Stimulated activated CD4-positive, alpha-beta T cell treated with anti-CD3 and anti-CD28 coated beads, Interleukin-4, amount 100 ng/mL, for 4 hours (primary cell): ENCODE data around the gene SERPINI1.
A peak's percentile ranks its signal among the peaks of the same experiment; 100 is the strongest.

Source experiments
- DNase-seq, 2 experiments: peaks; one replicate each; pipeline ENCODE4 v3.0.0-alpha.2; 2020

SERPINI1 gene

DNA sequence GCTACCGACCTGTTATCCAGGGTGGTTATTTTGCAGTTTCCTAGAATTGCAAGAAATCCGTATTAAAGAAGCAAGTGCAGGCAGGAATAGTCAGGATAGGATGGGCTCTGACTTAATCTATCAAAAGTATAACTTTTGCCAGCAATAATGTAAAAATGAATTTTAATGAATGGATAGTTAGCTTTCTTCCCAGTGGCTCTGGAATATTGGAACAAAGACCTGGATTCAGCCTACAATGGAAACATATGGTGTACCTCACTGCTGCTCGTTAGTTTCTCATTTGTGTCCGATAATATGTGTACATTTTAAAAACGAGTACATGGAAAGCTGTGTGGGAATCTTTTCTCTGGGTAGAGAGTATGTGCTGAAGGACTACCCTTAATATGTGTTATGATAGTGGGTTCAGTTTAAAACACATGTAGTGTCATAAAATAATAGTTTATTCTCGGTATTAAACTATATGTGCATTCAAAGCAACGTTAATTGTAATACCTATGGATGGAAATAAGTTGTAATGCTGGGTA lies 805 bp downstream of the SERPINI1 start:
- DNase-seq = no peak

DNA sequence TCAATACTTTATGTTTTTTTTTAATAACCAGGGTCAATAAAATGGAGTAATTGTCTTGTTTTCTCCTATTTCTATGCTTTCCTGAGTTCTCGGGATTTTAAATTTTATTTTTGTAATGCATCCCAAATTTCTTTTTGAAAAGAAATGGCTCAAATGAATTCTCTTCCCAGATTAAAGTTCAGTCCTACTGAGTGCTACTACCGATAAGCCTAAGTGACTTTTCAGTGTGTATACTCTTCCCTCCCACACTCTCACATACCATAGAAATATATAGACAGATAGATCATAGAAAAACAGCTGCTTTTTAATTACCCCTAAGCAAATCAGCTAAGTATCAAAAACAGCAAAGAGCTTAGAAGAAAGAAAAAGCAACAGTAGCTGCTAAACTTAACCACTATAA lies 1.5 kb downstream of the SERPINI1 start:
- DNase-seq = no peak

DNA sequence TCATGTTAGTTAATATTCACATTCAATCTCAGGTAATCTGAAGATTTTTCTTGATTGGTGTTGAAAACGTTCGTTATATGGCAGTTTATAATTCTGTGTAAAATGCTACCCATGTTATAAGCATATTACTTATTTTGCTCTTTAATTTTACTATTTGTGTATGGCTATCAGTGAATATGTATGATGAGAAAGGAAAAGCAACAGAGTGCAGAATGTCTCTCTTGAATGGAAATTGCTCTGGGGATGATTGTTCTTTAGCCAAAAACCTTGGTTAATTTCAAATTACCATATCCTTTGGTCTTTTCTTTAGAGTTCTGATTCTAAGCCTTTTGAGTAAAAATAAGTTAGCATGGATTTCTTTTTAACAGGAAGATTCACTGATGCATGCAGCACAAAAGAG lies 2.5 kb downstream of the SERPINI1 start:
- DNase-seq = no peak

DNA sequence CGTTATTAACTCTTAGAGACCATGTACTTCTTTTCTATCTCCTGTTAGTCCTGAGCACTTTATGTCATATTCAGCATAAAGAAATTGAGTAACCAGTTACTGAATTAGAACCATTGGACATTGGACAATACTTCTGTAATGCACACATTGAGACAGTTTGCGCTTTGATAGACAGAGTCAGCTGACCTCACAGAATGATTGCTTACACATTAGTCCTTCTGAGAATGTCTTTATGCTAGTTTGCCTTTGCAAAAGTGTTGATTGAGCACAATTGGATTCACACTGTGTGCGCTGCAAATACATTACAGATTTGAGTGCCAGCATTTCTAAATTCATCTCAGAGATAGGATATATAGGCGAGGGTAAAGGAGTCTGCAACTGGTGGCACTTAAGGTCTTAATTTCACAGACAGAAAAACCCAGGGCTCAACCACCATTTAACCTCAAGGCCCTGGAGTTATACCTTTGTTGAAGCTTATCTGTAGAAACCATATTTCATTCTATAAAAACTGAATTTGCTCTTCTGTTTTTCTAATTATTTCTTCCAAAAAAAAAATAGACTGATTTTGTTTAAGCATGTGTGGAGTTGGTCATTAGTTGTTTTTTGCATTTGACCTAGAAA lies 3.8 kb downstream of the SERPINI1 start:
- DNase-seq = no peak

DNA sequence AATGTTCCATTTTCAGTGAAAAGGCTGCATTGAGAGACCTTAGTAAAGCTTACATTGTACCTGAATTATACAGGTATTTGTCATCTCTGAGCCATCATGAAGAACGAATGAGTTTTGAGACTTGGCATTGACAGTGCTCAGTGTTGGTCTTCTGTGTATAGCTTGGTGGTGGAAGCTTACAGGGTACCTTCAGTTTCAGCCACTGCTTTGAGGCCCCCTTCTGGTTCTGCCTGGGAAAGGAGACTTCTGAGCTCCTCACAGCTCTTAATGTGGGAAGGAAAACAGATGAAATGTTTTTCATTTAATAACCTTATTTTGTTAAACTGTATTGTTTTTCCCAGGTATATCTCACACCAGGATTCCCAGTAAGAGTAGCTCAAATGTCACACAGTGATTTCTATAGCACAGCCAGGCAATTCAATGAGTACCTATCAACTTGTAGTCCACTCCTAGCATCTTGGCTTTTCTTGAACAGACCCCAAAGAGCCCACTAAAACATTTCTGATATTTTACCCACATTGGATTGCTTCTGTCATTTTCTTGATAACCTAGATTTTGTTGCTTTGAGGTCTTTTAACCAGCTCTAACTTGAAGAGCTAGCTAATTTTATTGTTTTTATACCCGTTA lies 5.6 kb downstream of the SERPINI1 start:
- peak; percentile 8 to 9 for DNase-seq

DNA sequence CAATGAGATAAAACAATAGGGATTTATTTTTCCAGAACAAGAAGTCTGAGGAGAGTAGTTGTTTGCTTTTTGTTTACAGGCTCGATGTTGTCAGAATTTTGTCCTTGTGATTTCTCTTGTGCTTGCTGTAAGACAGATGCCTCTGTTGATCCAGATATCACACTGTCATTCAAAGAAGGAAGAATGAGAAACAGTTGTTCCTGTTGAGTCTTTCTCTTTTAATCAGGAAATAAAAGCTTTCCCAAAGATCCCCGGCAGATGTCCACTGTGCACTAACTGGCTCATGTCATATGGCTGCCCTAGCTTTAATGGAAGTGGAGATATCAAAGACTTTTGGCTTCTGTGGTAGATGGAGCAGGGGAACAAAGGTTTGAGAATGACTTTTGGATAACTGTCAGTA lies 6.8 kb downstream of the SERPINI1 start:
- no peak for DNase-seq

DNA sequence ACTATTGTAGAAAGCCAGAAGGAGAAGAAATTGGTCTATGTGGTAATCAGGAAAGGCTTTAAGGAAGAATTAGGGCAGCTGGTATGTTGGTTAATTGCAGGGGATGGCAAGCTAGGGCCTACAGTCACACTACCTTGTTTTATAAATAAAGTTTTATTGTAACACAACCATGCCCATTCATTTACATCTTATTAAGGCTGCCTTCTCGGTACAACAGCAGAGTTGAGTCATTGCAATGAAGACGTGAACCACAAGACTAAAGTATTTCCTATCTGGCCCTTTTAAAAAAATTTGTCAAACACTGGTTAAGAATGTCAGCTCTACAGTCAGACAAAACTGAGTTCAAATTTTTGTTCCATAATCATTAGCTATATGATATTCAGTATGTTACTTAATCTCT lies 8.3 kb downstream of the SERPINI1 start:
- DNase-seq = no peak

DNA sequence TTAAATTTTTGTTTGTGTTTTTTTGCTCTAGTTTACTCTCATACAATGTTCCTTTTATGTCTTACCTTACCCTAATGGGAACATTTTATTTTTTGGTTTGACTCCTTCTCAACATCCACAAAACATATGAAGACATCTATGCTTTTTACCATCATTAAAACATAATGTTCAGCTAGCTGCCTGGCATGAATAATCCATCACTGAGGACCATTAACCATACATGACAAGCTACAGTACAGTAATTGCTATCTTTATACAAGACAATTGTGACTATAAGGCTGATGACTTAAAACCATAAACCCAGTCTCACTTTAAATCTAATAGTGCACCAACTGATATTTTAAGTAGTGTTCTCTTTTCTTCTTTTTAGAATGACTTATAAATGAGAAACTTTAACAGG lies 13.7 kb downstream of the SERPINI1 start:
- DNase-seq = no peak

DNA sequence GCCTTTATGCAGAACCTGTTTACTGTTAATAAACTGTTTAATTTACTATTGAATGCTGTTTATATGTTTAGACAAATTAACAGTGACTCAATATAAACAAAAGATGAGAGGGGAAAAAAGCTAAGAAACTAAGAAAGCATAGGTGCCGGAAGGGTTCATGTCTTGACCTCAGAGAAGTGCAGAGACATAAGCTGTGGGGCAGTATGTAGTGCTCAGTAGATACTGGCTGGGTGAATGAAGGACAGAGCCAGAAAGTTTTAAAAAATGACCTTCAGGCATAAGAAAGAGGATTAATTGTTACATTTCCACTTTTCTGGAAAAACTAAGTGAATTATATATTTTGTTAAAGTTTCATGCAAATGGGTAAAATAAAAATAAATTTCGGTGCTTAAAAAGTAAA lies 14.2 kb downstream of the SERPINI1 start:
- no peak for DNase-seq

DNA sequence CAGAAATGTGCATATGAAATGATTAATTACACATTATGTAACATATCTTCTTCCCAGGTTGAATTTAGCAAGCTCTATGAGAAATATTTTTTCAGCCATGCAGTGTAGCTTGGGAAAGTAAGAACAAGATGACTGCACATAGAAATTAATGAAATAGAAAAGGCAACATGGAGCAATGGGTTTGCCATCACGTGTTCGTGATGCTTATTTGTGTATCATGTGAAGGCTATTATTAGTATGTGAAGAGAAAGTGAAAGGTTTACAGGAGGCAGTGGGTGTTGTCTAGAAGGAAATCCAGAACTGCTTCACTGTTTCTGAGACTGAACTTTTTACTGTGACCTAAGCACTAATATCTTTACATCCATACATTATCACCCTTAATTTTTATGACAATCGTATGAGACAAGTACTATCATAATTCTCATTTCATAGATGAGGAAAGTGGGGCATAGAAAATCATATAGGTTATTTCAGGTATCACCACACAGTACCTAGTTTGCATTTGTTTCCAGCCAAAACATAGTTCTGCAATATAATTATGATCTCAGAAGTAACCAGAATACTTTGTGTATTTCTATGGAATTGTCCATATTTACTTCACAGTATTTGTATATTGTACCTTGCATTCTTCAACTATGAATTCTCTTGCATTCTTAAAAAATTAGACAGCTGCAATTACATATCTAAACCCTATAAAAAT lies 14.9 kb downstream of the SERPINI1 start:
- DNase-seq = no peak

DNA sequence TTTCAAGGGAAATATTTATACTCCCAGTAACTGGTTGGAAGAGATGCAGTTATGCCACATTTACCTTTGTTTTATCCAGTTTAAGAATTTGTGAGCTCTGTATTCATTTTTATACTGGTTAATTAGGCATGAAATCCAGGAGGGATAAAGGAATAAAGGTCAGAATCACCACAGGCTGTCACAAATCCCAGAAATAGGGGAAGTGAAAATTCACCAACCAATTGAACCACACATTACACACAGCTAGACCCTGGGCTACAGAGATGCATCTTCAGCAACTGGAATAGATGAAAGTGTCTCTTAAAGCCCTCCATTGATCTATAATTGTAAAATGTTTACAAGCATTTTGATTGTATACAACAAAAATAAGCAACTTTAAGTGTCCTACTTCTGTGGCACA lies 18.5 kb downstream of the SERPINI1 start:
- DNase-seq = no peak

DNA sequence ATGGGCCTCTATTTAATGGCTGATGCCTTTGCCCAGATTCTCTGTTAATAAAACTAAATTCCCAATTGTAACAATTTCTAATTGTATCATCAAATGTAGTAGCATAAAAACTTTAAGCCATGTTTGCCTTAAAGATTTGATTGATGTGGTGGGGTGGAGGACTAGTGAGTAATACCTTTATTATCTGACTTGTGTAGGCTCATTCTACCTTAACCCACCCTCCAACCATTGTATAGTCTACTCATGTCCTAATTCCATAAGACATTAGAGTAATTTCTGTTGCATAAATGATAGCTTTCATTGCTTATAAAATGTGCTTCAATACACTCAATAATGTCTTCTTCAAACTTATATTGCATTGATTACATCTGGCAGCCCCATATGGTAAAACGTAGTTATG lies 25.8 kb downstream of the SERPINI1 start:
- DNase-seq = no peak

DNA sequence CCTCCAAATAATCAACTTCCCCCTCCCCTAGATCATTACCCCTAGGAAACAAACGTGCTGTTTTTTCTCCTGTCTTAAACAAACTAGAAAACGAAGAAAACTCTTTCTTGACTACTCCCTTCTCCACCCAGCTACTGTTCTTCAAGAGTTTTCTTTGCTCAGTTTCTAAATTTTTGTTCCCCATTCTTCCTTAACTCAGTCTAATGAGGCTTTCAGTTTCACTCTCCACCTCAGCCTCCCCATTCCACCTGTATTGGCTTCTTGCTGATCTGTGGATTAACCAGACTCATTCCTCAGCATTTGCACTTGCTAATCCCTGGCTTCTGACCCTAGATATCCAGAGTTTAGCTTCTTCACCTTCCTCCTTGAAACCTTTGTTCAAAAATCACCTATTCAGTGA lies 26.8 kb downstream of the SERPINI1 start:
- DNase-seq = no peak

DNA sequence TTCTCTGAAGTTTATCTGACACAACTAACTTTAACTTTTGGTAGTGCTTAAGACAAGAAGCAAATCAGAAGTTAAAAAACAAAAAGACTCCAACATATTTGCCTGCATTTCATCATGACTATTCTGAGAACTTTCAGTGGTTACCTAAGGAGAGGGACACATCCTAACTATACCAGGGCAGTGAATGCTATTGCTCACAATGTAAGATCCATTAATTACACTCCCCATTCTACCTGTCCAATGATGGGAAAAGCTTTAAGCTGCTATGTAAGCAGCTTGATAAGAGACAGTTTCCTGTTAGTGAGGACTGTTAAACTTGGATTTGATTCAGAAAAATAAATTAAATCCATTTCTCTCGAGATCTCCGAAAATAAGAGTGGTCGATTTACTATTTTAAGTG lies 37.5 kb downstream of the SERPINI1 start:
- no peak for DNase-seq

DNA sequence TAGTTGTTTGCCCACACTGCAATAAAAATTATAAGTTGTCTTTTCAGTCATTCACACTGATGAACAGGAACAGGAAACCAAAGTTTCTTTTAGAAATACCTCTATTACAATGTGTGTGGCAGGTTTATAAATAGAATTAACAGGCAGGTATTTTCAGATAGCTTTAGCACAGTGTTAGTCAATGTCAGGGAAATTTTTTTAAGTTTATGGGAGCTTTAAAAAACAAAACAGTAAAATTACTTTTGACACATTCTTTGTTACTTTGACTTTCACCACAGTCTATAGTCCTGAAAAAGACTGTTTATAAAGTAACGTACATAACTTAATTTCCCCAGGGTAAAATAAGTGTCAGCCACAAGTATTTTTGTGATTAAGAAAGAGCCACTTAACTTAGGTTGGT lies 38.1 kb downstream of the SERPINI1 start:
- no peak for DNase-seq

DNA sequence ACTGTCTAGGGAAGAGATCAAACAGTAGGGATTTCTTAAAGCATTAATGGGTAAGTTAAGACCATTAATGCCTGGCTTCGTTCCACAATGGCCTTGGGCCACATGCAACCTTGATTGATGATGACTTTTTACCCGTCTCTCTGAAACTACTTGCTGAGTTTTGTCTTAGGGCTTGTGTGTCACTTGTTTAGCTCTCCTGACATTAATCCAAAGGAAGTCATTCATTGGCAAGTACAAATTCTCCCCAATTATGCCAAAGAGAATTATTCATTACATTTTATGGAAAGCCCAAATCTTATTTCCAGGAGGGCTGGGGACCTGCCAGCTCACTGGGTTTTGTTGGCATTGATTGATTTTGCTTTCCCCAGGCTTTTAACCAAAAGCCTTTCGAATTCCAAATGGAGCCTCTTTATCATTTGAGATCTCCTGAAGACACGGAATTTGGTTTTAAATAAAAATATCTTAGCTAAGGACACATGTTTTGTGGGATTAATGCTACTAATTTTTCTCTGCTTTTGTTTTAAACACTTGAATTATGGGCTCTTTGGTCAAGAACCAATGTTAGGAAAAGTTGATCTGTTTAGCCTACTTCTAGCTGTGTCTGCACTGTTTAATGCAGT lies 40.7 kb downstream of the SERPINI1 start:
- no peak for DNase-seq

DNA sequence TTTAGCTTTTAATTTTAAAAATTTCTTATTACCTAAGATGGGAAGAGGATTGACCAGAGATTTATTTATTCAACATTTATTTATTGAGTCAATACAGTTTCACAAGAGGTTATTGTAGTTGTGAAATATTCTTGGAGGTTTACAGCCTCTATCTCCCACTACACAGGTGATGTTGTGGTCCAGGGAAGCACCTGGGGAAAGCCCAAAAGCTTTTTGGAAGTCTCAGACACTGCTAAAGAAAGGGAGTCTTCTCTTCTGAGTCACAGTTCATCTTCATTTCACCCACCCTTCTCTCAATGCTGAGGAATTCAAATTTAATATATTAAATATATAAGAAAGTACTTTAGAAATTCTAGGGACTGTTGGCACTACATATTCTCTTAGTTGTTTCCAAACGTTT lies 41.8 kb downstream of the SERPINI1 start:
- DNase-seq = no peak

DNA sequence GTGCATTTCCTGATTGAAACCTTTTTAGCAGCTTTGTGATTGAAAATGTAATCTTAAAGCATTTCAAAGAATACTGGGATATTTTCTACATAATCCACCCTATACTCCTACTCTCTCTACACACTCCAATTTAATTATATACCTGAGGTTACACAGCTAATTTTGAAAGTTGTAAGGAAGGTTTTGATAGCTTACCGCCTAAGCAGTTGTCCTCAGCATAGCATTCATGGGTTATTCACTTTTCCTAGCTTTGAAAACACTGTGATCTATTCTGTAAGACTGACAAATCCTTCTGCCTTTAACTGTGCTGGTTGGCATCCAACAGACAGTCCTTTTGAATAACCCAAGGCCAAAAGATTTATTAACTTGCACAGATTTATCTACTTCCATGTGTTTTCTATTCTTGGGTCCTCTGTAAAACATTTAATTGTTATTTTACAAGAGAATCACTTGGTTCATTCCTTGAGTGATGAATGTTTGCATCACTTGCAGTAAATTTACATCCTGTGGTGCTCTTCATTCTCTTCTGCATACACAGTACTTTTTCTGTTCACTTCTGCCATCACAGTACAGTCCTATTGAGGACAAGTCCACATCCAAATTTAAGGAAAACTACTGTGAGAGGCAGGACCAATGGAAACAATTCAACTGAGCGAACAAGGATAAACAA lies 44.8 kb downstream of the SERPINI1 start:
- no peak for DNase-seq

DNA sequence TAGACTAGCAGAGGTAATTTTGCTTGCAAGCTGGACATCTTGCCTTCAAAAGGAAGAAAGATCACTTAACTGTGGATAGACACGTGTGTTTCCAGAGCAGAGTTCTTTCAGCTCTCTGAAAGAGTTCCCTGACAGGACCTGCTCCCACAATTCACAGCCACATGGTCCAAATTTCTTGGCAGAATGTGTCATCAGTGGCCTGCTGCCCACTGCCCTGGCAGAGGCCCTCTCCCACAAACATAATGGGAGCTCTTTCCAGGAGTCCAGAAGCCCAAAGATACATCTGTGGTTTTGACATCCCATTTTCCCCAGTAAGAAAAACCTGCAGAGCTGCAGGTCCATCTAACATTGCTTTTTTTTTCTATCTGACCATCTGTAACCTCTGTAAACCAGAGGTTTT lies 48.3 kb downstream of the SERPINI1 start:
- no peak for DNase-seq

DNA sequence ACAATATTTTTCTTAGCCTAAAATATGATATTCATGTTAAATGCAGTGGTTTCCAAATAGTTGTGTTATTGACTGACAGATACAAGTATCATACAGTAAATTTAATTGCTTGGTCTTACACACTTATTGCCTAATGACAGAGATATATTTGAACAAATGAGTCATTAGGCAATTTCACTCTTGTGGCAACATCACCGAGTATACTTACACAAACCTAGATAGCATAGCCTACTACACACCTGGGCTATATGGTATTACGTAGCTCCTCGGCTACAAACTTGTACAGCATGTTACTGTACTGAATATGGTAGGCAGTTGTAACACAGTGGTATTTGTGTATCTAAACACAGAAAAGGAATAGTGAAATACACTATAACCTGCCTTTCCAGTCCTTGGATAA lies 50.3 kb downstream of the SERPINI1 start:
- DNase-seq = no peak

DNA sequence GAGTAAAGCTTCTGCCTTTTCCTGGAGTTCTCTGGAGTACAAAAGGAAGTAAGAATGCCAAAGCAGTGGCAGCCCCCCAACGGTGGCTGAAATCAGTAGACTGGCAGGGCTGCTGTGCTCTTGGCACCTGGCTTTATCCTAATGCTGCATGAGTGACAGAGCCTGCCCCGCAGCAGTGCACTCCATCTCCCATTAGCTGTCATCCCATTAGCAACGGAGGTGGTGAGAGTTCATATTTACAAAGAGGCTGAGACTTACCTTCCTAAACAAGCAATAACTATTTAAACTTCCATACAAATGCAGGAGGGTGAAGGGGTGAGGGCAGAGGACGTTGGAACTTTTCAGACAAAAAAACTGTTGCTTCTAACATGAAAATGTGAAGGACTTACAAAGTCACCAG lies 51.9 kb downstream of the SERPINI1 start:
- no peak for DNase-seq

DNA sequence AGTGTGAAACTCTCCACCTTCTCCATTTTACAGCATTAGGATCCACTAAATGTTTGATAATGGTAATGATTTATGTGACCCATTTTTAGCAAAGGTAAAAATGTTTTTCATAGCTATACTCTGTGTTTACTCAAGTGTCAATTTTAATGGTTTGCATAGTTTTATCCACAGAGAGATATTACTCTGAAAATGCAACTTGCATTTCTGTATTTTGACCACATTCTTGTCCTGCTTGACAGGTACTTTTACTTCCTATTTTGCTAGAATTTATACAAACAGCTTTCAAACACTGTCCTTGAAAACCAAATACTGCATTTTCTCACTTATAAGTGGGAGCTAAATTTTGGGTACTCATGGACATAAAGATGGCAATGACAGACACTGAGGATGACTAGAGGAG lies 62.9 kb downstream of the SERPINI1 start:
- DNase-seq = no peak

DNA sequence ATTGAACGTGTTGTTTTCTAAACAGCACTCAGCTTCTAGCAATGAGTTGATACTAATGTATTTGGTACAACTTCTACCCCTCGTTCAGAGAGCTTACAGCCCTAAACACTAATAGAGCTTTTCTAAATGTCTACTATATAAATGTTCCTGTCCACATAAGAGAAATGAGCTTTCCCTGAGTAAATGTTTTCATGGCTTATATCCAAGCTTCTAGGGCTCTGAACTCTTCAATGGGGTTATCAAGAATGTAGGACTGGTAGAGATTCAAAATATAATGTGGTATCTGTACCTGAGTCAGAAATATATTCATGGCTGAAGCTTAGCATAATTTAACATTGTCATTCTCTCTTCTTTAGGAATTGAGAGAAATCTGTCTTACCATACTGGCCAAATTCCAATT lies 73.4 kb downstream of the SERPINI1 start:
- DNase-seq = no peak
